ENCODE results near the gene CAPZA1. TPM values are rescaled to one million over a fixed set of nuclear protein-coding genes. Genes with fewer than 3 reads are reported as not detected.

Gene CAPZA1
- total and polyA plus RNA-seq, 2 donors (not counting 3 experiments of a cell fraction or from before 2014, with no cell fraction given): 77.1 to 183 TPM

DNA sequence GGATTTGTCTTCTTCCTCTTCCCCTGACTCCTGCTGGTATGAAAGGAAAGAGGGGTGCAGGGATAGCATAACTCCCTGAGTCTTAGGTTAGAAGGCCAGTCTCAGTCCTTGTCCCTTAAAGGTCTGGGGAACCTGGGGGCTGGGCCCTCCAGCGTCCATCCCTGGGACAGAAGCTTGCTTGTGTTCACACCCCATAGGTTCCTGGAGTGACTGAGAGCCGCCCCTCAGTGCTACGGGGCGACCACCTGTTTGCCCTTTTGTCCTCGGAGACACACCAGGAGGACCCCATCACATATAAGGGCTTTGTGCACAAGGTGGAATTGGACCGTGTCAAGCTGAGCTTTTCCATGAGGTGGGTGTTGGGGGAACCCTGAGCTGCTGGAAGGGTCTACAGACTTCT lies 74.2 kb downstream of the CAPZA1 start:
- Histone ChIP-seq H3K4me3 (replicated peaks in 1 of 3; ENCODE audit: insufficient read depth in 1 of 3, low read depth in 1 of 3, low read length in 3 of 3) (no peak overlapping the region), H3K9me1 (replicated peaks; ENCODE audit: control insufficient read depth, extremely low read depth, insufficient read depth, low read length) (no peaks in the 10 kb centered on the region), H3K27ac (ENCODE audit: insufficient read depth, low read depth, low read length) (no peak overlapping the region), H3K4me2 (ENCODE audit: insufficient read depth, low read length) (no peak overlapping the region), H3K4me1 (ENCODE audit: control insufficient read depth, extremely low read depth, insufficient read depth, low read length) (peaks cover 4% of the 10 kb centered on the region), H3K9ac (replicated peaks; ENCODE audit: extremely low read depth, insufficient read depth, low read length) (no peak overlapping the region), H2AFZ (ENCODE audit: low read depth, low read length) (no peak overlapping the region), H3K9me3 (replicated peaks; ENCODE audit: control insufficient read depth, insufficient read depth, low read length) (no peaks in the 10 kb centered on the region), H3K36me3 (ENCODE audit: control insufficient read depth in 2 of 2, extremely low read depth in 1 of 2, insufficient read depth in 2 of 2, low read length in 2 of 2) (peaks cover 12 to 47% of the 10 kb centered on the region in 2 experiments), H3K79me2 (ENCODE audit: control insufficient read depth, insufficient read depth, low read length) (no peaks in the 10 kb centered on the region), H3K27me3 (ENCODE audit: control insufficient read depth in 2 of 2, insufficient read depth in 2 of 2, low read length in 2 of 2) (no peaks in the 10 kb centered on the region), H4K20me1 (replicated peaks; ENCODE audit: control insufficient read depth, extremely low read depth, insufficient read depth, low read length) (no peaks in the 10 kb centered on the region)
- DNase-seq (ENCODE audit: low read depth, low spot score) (no peak), FAIRE-seq (no peak)
- TF ChIP-seq FOS (IDR thresholded peaks at IDR 0.05; ENCODE audit: borderline replicate concordance, insufficient read depth, low read length): no peak
- TF ChIP-seq, protein P1, sequence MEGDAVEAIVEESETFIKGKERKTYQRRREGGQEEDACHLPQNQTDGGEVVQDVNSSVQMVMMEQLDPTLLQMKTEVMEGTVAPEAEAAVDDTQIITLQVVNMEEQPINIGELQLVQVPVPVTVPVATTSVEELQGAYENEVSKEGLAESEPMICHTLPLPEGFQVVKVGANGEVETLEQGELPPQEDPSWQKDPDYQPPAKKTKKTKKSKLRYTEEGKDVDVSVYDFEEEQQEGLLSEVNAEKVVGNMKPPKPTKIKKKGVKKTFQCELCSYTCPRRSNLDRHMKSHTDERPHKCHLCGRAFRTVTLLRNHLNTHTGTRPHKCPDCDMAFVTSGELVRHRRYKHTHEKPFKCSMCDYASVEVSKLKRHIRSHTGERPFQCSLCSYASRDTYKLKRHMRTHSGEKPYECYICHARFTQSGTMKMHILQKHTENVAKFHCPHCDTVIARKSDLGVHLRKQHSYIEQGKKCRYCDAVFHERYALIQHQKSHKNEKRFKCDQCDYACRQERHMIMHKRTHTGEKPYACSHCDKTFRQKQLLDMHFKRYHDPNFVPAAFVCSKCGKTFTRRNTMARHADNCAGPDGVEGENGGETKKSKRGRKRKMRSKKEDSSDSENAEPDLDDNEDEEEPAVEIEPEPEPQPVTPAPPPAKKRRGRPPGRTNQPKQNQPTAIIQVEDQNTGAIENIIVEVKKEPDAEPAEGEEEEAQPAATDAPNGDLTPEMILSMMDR (IDR thresholded peaks at IDR 0.05; ENCODE audit: extremely low read depth in 1 of 2, insufficient read depth in 1 of 2, low read depth in 1 of 2, low read length in 2 of 2): no peak
- no peak for TF ChIP-seq JUN (IDR thresholded peaks at IDR 0.05; ENCODE audit: borderline replicate concordance, insufficient read depth, insufficient read length, low read depth)
- no peak for TF ChIP-seq GATA2 (IDR thresholded peaks at IDR 0.05; ENCODE audit: insufficient read depth, insufficient read length, low read depth, low read length)
- TF ChIP-seq EZH2 (IDR thresholded peaks at IDR 0.05; ENCODE audit: borderline replicate concordance, low read depth, low read length, severe bottlenecking): no peak
- TF ChIP-seq, protein P2, sequence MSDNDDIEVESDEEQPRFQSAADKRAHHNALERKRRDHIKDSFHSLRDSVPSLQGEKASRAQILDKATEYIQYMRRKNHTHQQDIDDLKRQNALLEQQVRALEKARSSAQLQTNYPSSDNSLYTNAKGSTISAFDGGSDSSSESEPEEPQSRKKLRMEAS (IDR thresholded peaks at IDR 0.05; ENCODE audit: insufficient read depth, insufficient read length): no peak
- TF ChIP-seq POLR2A (IDR thresholded peaks at IDR 0.05; ENCODE audit: low read depth, low read length): no peak
- TF ChIP-seq MYC (IDR thresholded peaks at IDR 0.05; ENCODE audit: low read depth, low read length): no peak
- TF ChIP-seq POLR2AphosphoS5 (IDR thresholded peaks at IDR 0.05; ENCODE audit: insufficient read depth, low read depth, low read length): no peak
- POLR2A ChIA-PET: interaction anchor here (0.6 to 0.7 kb wide), 2 partner anchors 183 to 330 kb away, joined by 3 to 4 read pairs; no protein-coding TSS in a partner anchor
- intact Hi-C loops (cut with micrococcal nuclease): no loop called here
- dilution Hi-C loops (cut with MboI; ENCODE audit: extremely low pct_ligation_motif_present, low sequenced_read_pairs): no loop called here
- BruUV-seq (replicated peaks): no TSS peak
- CTCF ChIA-PET: interaction anchor here (0.6 kb wide), 2 partner anchors 21 to 84 kb away, joined by 3 to 5 read pairs; no protein-coding TSS in a partner anchor

All from endothelial cell of umbilical vein (primary cell).